Endothelial cell of umbilical vein (primary cell): Measurements from ENCODE around the gene ADGRD2. TPM values are rescaled to one million over a fixed set of nuclear protein-coding genes. Genes with fewer than 3 reads are reported as not detected.

ENCODE experiments used
- BruUV-seq: library from RNA; stranded (reverse); fragments of 400-500 nt; replicated peaks from 2 replicates; lab custom pipeline; 2021; lab: Mats Ljungman, UMichigan
- CTCF ChIA-PET: fragments of 300-600, 350-600 bp; sonication (Branson Sonifier 250); formaldehyde crosslinking; loops from one replicate; lab custom pipeline; 2021; ENCODE audit warnings: antibody characterized with exemption, inconsistent platforms; lab: Charles Lee
- POLR2A ChIA-PET: fragments of 300-600, 350-600 bp; sonication (Branson Sonifier 250); formaldehyde crosslinking; loops from one replicate; lab custom pipeline; 2021; ENCODE audit warnings: antibody characterized with exemption, inconsistent platforms; lab: Charles Lee
- DNase-seq: peaks from one replicate; pipeline ENCODE4 v3.0.0-alpha.2; 2011; ENCODE audit warnings: low read depth, low spot score
- FAIRE-seq: peaks from 2 replicates; lab custom pipeline; 2011; peaks lifted over from hg19 to GRCh38; lab: Jason Lieb, UNC
- H2AFZ ChIP-seq: 2 replicates; pipeline ENCODE4 v1.6.0; 2012; ENCODE audit warnings: low read depth, low read length, control low read depth, inconsistent platforms
- H3K27ac ChIP-seq: 2 replicates; pipeline ENCODE4 v1.5.1; 2011; ENCODE audit warnings: low read depth, mild to moderate bottlenecking, control low read depth, low read length, moderate library complexity; ENCODE audit not compliant: insufficient read depth
- H3K27me3 ChIP-seq, 2 experiments: 2 replicates each; pipeline versions ENCODE4 v1.6.0 to v1.6.1; 2011; ENCODE audit warnings: low read length in 2 of 2, mixed read lengths in 1 of 2; ENCODE audit not compliant: control insufficient read depth in 2 of 2, insufficient read depth in 2 of 2
- H3K36me3 ChIP-seq, 2 experiments: 2 replicates in 1 of 2; 3 replicates in 1 of 2; pipeline ENCODE4 v1.5.1; 2011; ENCODE audit warnings: low read length in 2 of 2, mild to moderate bottlenecking in 1 of 2, moderate library complexity in 1 of 2; ENCODE audit not compliant: control insufficient read depth in 2 of 2, insufficient read depth in 2 of 2; ENCODE audit errors: extremely low read depth in 1 of 2
- H3K4me1 ChIP-seq: 3 replicates; pipeline ENCODE4 v1.5.1; 2011; ENCODE audit warnings: mild to moderate bottlenecking, low read length; ENCODE audit not compliant: control insufficient read depth, insufficient read depth; ENCODE audit errors: extremely low read depth
- H3K4me2 ChIP-seq: 2 replicates; pipeline ENCODE4 v1.6.1; 2011; ENCODE audit warnings: low read length, control low read depth, mixed read lengths; ENCODE audit not compliant: insufficient read depth
- H3K4me3 ChIP-seq, 3 experiments: fragments of 200-600 bp in 1 of 3; sonication (generic), shearing (Covaris generic) in 1 of 3; replicated peaks in 1 of 3; 2 replicates each; pipeline ENCODE4 v1.5.1; 2011 to 2016; ENCODE audit warnings: control low read depth in 3 of 3, low read length in 3 of 3, mild to moderate bottlenecking in 2 of 3, inconsistent platforms in 1 of 3, low read depth in 1 of 3, moderate library complexity in 1 of 3; ENCODE audit not compliant: insufficient read depth in 1 of 3
- H3K79me2 ChIP-seq: 2 replicates; pipeline ENCODE4 v1.6.0; 2012; ENCODE audit warnings: low read length, inconsistent platforms; ENCODE audit not compliant: control insufficient read depth, insufficient read depth
- H3K9ac ChIP-seq: replicated peaks from 2 replicates; pipeline ENCODE3; 2011; ENCODE audit warnings: low read length, control low read depth; ENCODE audit not compliant: insufficient read depth; ENCODE audit errors: extremely low read depth
- H3K9me1 ChIP-seq: replicated peaks from 3 replicates; pipeline ENCODE4 v1.6.0; 2011; ENCODE audit warnings: mild to moderate bottlenecking, low read length; ENCODE audit not compliant: control insufficient read depth, insufficient read depth; ENCODE audit errors: extremely low read depth
- H3K9me3 ChIP-seq: replicated peaks from 2 replicates; pipeline ENCODE4 v1.5.1; 2012; ENCODE audit warnings: low read length, inconsistent platforms; ENCODE audit not compliant: control insufficient read depth, insufficient read depth
- H4K20me1 ChIP-seq: replicated peaks from 2 replicates; pipeline ENCODE3; 2011; ENCODE audit warnings: mild to moderate bottlenecking, low read length; ENCODE audit not compliant: control insufficient read depth, insufficient read depth; ENCODE audit errors: extremely low read depth
- EZH2 ChIP-seq: IDR thresholded peaks from 2 replicates; pipeline ENCODE4 v1.6.1; 2012; ENCODE audit warnings: borderline replicate concordance, low read depth, mild to moderate bottlenecking, moderate library complexity, low read length, inconsistent platforms; ENCODE audit not compliant: severe bottlenecking
- FOS ChIP-seq: IDR thresholded peaks from 2 replicates; pipeline ENCODE4 v1.6.1; 2011; ENCODE audit warnings: mild to moderate bottlenecking, low read length, moderate library complexity, borderline replicate concordance; ENCODE audit not compliant: insufficient read depth
- GATA2 ChIP-seq: IDR thresholded peaks from 2 replicates; pipeline ENCODE4 v1.7.0; 2011; ENCODE audit warnings: low read depth, mild to moderate bottlenecking, moderate library complexity, mixed read lengths, low read length; ENCODE audit not compliant: insufficient read length, insufficient read depth
- JUN ChIP-seq: IDR thresholded peaks from 2 replicates; pipeline ENCODE4 v1.6.1; 2011; ENCODE audit warnings: borderline replicate concordance, low read depth; ENCODE audit not compliant: insufficient read length, insufficient read depth
- MYC ChIP-seq: IDR thresholded peaks from one replicate; pipeline ENCODE4 v1.6.1; 2011; ENCODE audit warnings: mild to moderate bottlenecking, low read depth, low read length
- POLR2A ChIP-seq: IDR thresholded peaks from 2 replicates; pipeline ENCODE4 v1.6.1; 2012; ENCODE audit warnings: low read depth, mild to moderate bottlenecking, control low read depth, low read length
- POLR2AphosphoS5 ChIP-seq: IDR thresholded peaks from 2 replicates; pipeline ENCODE4 v1.6.1; 2012; ENCODE audit warnings: low read depth, mild to moderate bottlenecking, control low read depth, low read length, moderate library complexity; ENCODE audit not compliant: insufficient read depth
- dilution Hi-C: fragments of 300-500 bp; cut with MboI; formaldehyde crosslinking; loops from one replicate; pipeline ENCODE4 v1.15.0; 2019; ENCODE audit warnings: low sequenced_read_pairs; ENCODE audit not compliant: extremely low pct_ligation_motif_present
- intact Hi-C: fragments of 100-400 bp; cut with micrococcal nuclease; formaldehyde crosslinking; loops from one replicate; pipeline ENCODE4 v1.10.0; 2022
- polyA plus RNA-seq, 4 experiments: library from polyadenylated mRNA; depleted of rRNA in 3 of 4; stranded (reverse) in 3 of 4; unstranded in 1 of 4; fragments of >200 nt; gene quantifications; 2 replicates each; pipeline versions ENCODE4 v1.2.1 to v1.2.3, GENCODE V29; 2011 to 2012; ENCODE audit warnings: missing spikeins in 1 of 4
- total RNA-seq: library from RNA; stranded (reverse); gene quantifications from 2 replicates; pipeline ENCODE4 v1.2.3, GENCODE V29; 2021
- TF ChIP-seq, protein P1 (sequence below): IDR thresholded peaks from 2 replicates; pipeline ENCODE4 v1.6.1; 2011; ENCODE audit not compliant: insufficient read depth, insufficient read length
- TF ChIP-seq, protein P2 (sequence below), 2 donors: IDR thresholded peaks; 1 replicate in 1 of 2; 2 replicates in 1 of 2; pipeline ENCODE4 v1.5.1; 2011; ENCODE audit warnings: low read length in 2 of 2, mild to moderate bottlenecking in 2 of 2, moderate library complexity in 2 of 2, control low read depth in 1 of 2, inconsistent platforms in 1 of 2, low read depth in 1 of 2; ENCODE audit not compliant: insufficient read depth in 1 of 2; ENCODE audit errors: extremely low read depth in 1 of 2

ADGRD2 gene
- total and polyA plus RNA-seq, 2 donors (not counting 3 experiments of a cell fraction or from before 2014, with no cell fraction given), result not detected

DNA sequence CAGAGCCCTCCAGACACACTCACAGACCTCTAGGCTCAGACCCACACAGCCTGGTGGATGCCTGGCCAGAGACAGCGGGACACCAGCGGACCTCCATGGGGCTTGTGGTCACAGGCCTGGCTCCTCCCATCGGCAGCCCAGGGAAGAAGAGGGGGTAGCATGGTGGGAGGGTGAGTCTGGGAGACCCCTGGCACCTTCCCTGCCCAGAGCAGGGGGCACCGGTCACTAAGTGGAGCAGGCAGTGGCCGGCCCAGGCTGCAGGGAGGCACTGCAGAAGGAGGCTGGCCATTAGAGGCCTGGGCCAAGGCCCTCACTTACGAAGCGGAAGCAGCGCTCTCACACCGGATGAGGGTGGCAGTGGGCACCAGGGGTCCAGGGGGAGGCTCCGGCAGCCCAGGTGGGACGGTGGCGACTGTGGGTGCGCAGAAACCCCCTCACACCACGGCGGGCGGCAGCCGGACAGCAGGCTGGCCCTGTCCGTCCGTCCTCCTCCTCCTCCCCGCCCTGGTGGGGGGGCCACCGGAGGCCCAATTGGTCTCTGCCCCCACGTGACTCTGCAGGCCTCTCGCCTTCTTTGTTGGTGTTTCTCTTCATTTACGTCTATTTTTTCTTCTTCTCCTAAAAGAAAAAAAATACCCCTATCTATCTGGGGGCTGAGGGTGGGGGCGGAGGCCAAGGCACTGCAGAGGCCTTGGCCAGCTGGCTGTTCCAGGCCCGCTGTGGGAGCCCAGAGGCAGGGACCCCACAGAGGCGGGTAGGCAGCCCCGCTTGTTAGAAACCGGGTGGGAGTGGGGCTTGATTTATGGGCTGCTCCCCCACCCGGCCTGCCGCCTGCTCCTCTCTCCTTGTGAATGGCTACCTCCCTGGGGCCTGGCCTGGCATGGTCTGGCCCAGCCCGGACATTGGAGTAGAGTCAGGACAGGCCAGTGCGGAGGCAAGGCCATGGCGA, 57.0 kb downstream of the ADGRD2 start, which contains the start of gene NR5A1:
Gene NR5A1 (minus strand): TSS at position 469 of the 949 bp plus-strand sequence. CDS start 4,004 bp downstream, outside the sequence.
- no peaks in the 10 kb centered on the region for H4K20me1 ChIP-seq
- H3K4me3 ChIP-seq, result no peak within 1 kb of the TSS
- no peak within 1 kb of the TSS for H2AFZ ChIP-seq
- H3K4me2 ChIP-seq, result no peak within 1 kb of the TSS
- dilution Hi-C loops, result no loop called here
- no peaks in the 10 kb centered on the region for H3K36me3 ChIP-seq
- DNase-seq (no peak), FAIRE-seq (no peak)
- TF ChIP-seq, protein P1, sequence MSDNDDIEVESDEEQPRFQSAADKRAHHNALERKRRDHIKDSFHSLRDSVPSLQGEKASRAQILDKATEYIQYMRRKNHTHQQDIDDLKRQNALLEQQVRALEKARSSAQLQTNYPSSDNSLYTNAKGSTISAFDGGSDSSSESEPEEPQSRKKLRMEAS, result no peak
- TF ChIP-seq MYC (no peak), FOS (no peak), EZH2 (no peak), JUN (no peak), POLR2A (no peak), POLR2AphosphoS5 (no peak), GATA2 (no peak)
- TF ChIP-seq, protein P2, sequence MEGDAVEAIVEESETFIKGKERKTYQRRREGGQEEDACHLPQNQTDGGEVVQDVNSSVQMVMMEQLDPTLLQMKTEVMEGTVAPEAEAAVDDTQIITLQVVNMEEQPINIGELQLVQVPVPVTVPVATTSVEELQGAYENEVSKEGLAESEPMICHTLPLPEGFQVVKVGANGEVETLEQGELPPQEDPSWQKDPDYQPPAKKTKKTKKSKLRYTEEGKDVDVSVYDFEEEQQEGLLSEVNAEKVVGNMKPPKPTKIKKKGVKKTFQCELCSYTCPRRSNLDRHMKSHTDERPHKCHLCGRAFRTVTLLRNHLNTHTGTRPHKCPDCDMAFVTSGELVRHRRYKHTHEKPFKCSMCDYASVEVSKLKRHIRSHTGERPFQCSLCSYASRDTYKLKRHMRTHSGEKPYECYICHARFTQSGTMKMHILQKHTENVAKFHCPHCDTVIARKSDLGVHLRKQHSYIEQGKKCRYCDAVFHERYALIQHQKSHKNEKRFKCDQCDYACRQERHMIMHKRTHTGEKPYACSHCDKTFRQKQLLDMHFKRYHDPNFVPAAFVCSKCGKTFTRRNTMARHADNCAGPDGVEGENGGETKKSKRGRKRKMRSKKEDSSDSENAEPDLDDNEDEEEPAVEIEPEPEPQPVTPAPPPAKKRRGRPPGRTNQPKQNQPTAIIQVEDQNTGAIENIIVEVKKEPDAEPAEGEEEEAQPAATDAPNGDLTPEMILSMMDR (IDR thresholded peaks at IDR 0.05; ENCODE audit: extremely low read depth in 1 of 2, insufficient read depth in 1 of 2, low read depth in 1 of 2, low read length in 2 of 2), result no peak
- intact Hi-C loops, result no loop called here
- ChIA-PET CTCF (interaction anchor here (1.3 kb wide), 1 partner anchor 16 kb away, joined by 4 read pairs; no protein-coding TSS in a partner anchor), POLR2A (no interaction called here)
- no peaks in the 10 kb centered on the region for H3K9me1 ChIP-seq
- no peaks in the 10 kb centered on the region for H3K79me2 ChIP-seq
- BruUV-seq, result no TSS peak
- H3K27ac ChIP-seq, result no peak within 1 kb of the TSS
- H3K4me1 ChIP-seq, result no peaks in the 10 kb centered on the region
- H3K9ac ChIP-seq, result no peak within 1 kb of the TSS
- H3K9me3 ChIP-seq, result no peaks in the 10 kb centered on the region
- peaks cover 27 to 38% of the 10 kb centered on the region in 2 experiments for H3K27me3 ChIP-seq
